Measurements from ENCODE around the gene PFKFB4.
"Not testable (repeated sequence)": the region's sequence is repeated elsewhere in the genome, so short reads cannot be mapped to it uniquely, and the experiment has no call there.

Gene PFKFB4

GRCh38 chr3:48530701-48531100 is 25.9 kb downstream of the PFKFB4 start:
- DNase-seq: not testable (repeated sequence)

GRCh38 chr3:48528754-48529153 is 27.8 kb downstream of the PFKFB4 start:
- no peak for DNase-seq

- DNase-seq: no peak
Measured at GRCh38 chr3:48528048-48528447, 28.6 kb downstream of the PFKFB4 start.

GRCh38 chr3:48524970-48525369 is 31.6 kb downstream of the PFKFB4 start:
- DNase-seq: no peak

- no peak for DNase-seq
Measured at GRCh38 chr3:48521635-48522034, 35.0 kb downstream of the PFKFB4 start.

- DNase-seq: no peak
Measured at GRCh38 chr3:48519277-48519643, 37.3 kb downstream of the PFKFB4 start.

GRCh38 chr3:48518638-48519276 is 37.8 kb downstream of the PFKFB4 start:
- no peak for DNase-seq

- no peak for DNase-seq
Measured at GRCh38 chr3:48518069-48518468, 38.5 kb downstream of the PFKFB4 start.

- no peak for DNase-seq
Measured at GRCh38 chr3:48516571-48516970, 40.0 kb downstream of the PFKFB4 start.

GRCh38 chr3:48514431-48515227 is 42.0 kb downstream of the PFKFB4 start:
- DNase-seq: no peak

- DNase-seq: no peak
Measured at GRCh38 chr3:48511551-48511950, 45.1 kb downstream of the PFKFB4 start.

- DNase-seq: peak in 4 of 14 donors; percentile 3 to 56 (median 7)
Measured at GRCh38 chr3:48507256-48508061, 49.1 kb downstream of the PFKFB4 start.

GRCh38 chr3:48505968-48506504 is 50.6 kb downstream of the PFKFB4 start:
- no peak for DNase-seq

- DNase-seq: peak in 1 of 14 donors; percentile 22
Measured at GRCh38 chr3:48505146-48505545, 51.5 kb downstream of the PFKFB4 start.

- peak in 12 of 14 donors; percentile 17 to 91 (median 41) for DNase-seq
Measured at GRCh38 chr3:48504051-48504946, 52.3 kb downstream of the PFKFB4 start, which contains the start of gene SHISA5. TSS of gene SHISA5 (minus strand) at chr3:48504174. CDS start at chr3:48504094, 80 bp downstream.

- DNase-seq: peak in 2 of 14 donors; percentile 36 to 67
Measured at GRCh38 chr3:48503401-48504050, 53.1 kb downstream of the PFKFB4 start.

- DNase-seq: peak in 11 of 14 donors; percentile 14 to 79 (median 35)
Measured at GRCh38 chr3:48502728-48503168, 53.9 kb downstream of the PFKFB4 start.

GRCh38 chr3:48502121-48502520 is 54.5 kb downstream of the PFKFB4 start:
- DNase-seq: no peak

GRCh38 chr3:48501196-48501595 is 55.4 kb downstream of the PFKFB4 start:
- DNase-seq: no peak

- no peak for DNase-seq
Measured at GRCh38 chr3:48500656-48501055, 55.9 kb downstream of the PFKFB4 start.

- no peak for DNase-seq
Measured at GRCh38 chr3:48493203-48493501, 63.5 kb downstream of the PFKFB4 start.

Measured in C1 segment of cervical spinal cord (tissue), 14 donors.